Loucy (cell line): ENCODE measurements around the gene DCUN1D2.
A peak's percentile ranks its signal among the peaks of the same experiment; 100 is the strongest.

Experiments used
- H2AFZ ChIP-seq: fragments of 200-600 bp; sonication (generic); 2 replicates; pipeline ENCODE4 v1.6.0; 2016; ENCODE audit warnings: antibody characterized with exemption, mild to moderate bottlenecking, low read length, moderate library complexity
- H3F3A ChIP-seq: fragments of 200-600 bp; 2 replicates; pipeline ENCODE4 v1.6.0; 2016; ENCODE audit warnings: antibody characterized with exemption, low read depth, mild to moderate bottlenecking
- H3K27me3 ChIP-seq: fragments of 200-600 bp; sonication (generic); 2 replicates; pipeline ENCODE4 v1.6.1; 2014; ENCODE audit warnings: low read length, mild to moderate bottlenecking; ENCODE audit not compliant: insufficient read depth, poor library complexity, severe bottlenecking
- H3K36me3 ChIP-seq: fragments of 200-600 bp; sonication (generic); 2 replicates; pipeline ENCODE4 v1.6.1; 2016; ENCODE audit warnings: low read length; ENCODE audit not compliant: insufficient read depth
- H3K4me1 ChIP-seq: fragments of 200-600 bp; sonication (generic); 2 replicates; pipeline ENCODE4 v1.5.1; 2014; ENCODE audit warnings: low read length, mild to moderate bottlenecking; ENCODE audit not compliant: insufficient read depth, poor library complexity, severe bottlenecking
- H3K4me2 ChIP-seq: fragments of 200-600 bp; sonication (generic); 2 replicates; pipeline ENCODE4 v1.6.0; 2014; ENCODE audit warnings: antibody characterized with exemption, low read length, low read depth, mild to moderate bottlenecking; ENCODE audit not compliant: poor library complexity, severe bottlenecking
- H3K4me3 ChIP-seq: fragments of 200-600 bp; sonication (generic); 2 replicates; pipeline ENCODE4 v1.5.1; 2014; ENCODE audit warnings: low read length, mild to moderate bottlenecking, mixed read lengths; ENCODE audit not compliant: poor library complexity, severe bottlenecking
- H3K79me2 ChIP-seq: fragments of 200-600 bp; sonication (generic); 2 replicates; pipeline ENCODE4 v1.6.1; 2014; ENCODE audit warnings: low read length; ENCODE audit not compliant: insufficient read depth
- H3K9ac ChIP-seq: fragments of 200-600 bp; sonication (generic); 2 replicates; pipeline ENCODE4 v1.6.0; 2014; ENCODE audit warnings: mild to moderate bottlenecking, low read depth, low read length, moderate library complexity; ENCODE audit not compliant: poor library complexity, severe bottlenecking
- H3K9me2 ChIP-seq: fragments of 200-600 bp; sonication (generic); replicated peaks from 2 replicates; pipeline ENCODE4 v1.6.1; 2016; ENCODE audit warnings: low read depth, low read length, mixed read lengths
- H3K9me3 ChIP-seq: fragments of 200-600 bp; sonication (generic); 2 replicates; pipeline ENCODE4 v1.6.1; 2014; ENCODE audit warnings: mild to moderate bottlenecking, antibody characterized with exemption, low read length, low read depth; ENCODE audit not compliant: insufficient read depth
- H4K20me1 ChIP-seq: fragments of 200-600 bp; sonication (generic); 2 replicates; pipeline ENCODE4 v1.6.0; 2014; ENCODE audit warnings: antibody characterized with exemption, low read length, mild to moderate bottlenecking; ENCODE audit not compliant: insufficient read depth, poor library complexity, severe bottlenecking
- EZH2phosphoT487 ChIP-seq: fragments of 200-600 bp; IDR thresholded peaks from 2 replicates; pipeline ENCODE4 v1.6.1; 2018; ENCODE audit warnings: antibody characterized with exemption, mild to moderate bottlenecking, moderate library complexity, borderline replicate concordance
- TF ChIP-seq, protein P1 (sequence below): fragments of 200-600 bp; sonication (generic); conservative IDR thresholded peaks from 2 replicates; pipeline ENCODE4 v1.5.1; 2014; ENCODE audit warnings: mild to moderate bottlenecking, antibody characterized with exemption, low read length

Gene DCUN1D2

DNA sequence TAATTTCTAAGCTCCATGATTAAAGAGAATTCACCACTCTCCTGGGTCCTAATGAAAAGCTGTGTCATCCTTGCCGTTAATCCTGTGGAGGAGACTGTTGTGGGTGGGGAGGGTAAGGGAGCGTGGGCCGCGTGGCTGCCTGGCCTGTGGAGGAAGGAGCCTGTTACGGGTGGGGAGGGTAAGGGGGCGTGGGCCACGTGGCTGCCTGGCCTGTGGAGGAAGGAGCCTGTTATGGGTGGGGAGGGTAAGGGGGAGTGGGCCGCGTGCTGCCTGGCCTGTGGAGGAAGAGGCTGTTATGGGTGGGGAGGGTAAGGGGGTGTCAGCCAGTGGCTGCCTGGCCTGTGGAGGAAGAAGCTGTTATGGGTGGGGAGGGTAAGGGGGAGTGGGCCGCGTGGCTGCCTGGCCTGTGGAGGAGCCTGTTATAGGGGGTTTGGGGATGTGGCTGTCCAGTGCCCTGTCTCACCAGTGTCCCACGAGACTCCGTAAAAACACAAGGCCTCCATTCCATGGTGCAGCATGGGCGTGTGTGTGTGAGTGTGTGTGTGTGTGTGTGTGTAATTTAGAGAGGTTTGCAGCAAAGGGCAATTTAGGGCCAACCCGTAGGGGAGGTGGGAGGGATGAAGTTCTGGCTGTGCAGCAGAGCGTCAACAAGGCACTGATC lies 15.6 kb upstream of the DCUN1D2 start:
- Histone ChIP-seq H3K9ac (peak overlapping the region; percentile 53), H3F3A (peaks cover 13% of the 10 kb centered on the region), H3K4me2 (peak overlapping the region; percentile 61), H3K9me2 (no peaks in the 10 kb centered on the region), H4K20me1 (no peaks in the 10 kb centered on the region), H3K79me2 (no peaks in the 10 kb centered on the region; the same call in 1 of the 2 replicates), H3K27me3 (no peaks in the 10 kb centered on the region), H2AFZ (no peak overlapping the region), H3K9me3 (no peaks in the 10 kb centered on the region), H3K4me1 (peaks cover 45% of the 10 kb centered on the region), H3K4me3 (peak overlapping the region; percentile 12), H3K36me3 (peaks cover 26% of the 10 kb centered on the region; the same call in 1 of the 2 replicates)
- TF ChIP-seq EZH2phosphoT487: no peak
- TF ChIP-seq, protein P1, sequence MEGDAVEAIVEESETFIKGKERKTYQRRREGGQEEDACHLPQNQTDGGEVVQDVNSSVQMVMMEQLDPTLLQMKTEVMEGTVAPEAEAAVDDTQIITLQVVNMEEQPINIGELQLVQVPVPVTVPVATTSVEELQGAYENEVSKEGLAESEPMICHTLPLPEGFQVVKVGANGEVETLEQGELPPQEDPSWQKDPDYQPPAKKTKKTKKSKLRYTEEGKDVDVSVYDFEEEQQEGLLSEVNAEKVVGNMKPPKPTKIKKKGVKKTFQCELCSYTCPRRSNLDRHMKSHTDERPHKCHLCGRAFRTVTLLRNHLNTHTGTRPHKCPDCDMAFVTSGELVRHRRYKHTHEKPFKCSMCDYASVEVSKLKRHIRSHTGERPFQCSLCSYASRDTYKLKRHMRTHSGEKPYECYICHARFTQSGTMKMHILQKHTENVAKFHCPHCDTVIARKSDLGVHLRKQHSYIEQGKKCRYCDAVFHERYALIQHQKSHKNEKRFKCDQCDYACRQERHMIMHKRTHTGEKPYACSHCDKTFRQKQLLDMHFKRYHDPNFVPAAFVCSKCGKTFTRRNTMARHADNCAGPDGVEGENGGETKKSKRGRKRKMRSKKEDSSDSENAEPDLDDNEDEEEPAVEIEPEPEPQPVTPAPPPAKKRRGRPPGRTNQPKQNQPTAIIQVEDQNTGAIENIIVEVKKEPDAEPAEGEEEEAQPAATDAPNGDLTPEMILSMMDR: no peak

DNA sequence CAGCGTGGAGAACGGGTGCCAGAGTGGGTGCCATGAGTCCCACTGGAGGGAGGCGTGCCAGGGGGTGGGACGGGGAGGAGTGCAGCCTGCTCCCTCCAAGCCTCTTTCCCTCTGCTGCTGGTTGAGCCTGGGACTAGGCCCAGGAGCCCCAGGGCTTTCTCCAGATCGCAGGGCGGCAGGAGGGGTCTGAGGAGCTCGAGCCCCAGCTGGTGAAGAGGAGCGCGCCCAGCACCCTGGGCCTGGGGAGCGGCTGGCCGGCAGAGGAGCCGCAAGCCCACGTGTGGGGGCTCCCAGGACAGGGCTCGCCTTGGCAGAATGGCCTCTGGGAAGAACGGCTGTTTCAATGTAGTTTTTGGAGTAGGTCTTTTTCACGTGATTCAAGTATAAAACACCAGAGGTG lies 12.2 kb upstream of the DCUN1D2 start:
- peaks cover 3% of the 10 kb centered on the region for H4K20me1 ChIP-seq
- H3K9ac ChIP-seq: no peak overlapping the region
- H3F3A ChIP-seq: peaks cover 13% of the 10 kb centered on the region
- H3K9me2 ChIP-seq: no peaks in the 10 kb centered on the region
- peaks cover 6% of the 10 kb centered on the region; the same call in 1 of the 2 replicates for H3K79me2 ChIP-seq
- H3K4me2 ChIP-seq: no peak overlapping the region
- no peak overlapping the region for H2AFZ ChIP-seq
- no peaks in the 10 kb centered on the region for H3K9me3 ChIP-seq
- H3K27me3 ChIP-seq: no peaks in the 10 kb centered on the region
- H3K36me3 ChIP-seq: peaks cover 46% of the 10 kb centered on the region
- no peak overlapping the region for H3K4me3 ChIP-seq
- TF ChIP-seq, protein P1: no peak
- TF ChIP-seq EZH2phosphoT487: no peak
- peaks cover 35% of the 10 kb centered on the region for H3K4me1 ChIP-seq

DNA sequence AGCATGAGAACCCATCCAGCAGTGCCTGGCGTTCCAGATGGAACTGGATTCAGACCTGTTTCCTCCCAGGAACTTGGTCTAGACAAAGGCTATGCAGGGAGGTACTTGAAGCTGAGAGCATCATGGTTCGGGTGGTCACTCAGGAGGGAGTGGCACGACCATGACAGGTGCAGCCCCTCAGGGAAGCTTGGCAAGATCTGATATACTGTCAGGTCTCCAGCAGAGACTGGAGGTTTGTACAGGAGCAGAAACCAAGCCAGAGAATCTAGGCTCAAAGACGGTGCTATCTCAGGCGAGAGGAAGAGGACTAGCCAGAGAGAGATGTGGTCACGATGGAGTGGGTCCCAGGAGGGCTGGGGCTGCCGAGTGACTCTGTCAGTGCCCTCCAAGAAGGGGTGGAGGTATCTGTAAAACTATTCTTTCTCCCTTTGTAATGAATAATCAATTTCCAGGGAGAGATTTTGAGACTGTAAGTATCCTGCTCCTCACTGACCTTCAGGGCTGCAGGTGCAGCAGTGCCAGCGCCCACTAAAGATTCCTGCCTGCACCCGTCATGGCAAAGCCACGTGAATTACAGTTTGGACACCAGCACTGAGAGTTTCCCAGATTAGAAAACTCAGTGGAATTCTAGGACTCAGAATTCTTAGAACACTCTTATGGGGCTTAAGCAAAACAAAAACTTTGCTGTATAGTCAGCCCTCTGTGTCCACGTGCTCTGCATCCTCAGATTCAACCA lies 10.2 kb upstream of the DCUN1D2 start:
- Histone ChIP-seq H3K4me1 (peaks cover 28% of the 10 kb centered on the region), H3K27me3 (no peaks in the 10 kb centered on the region), H3K4me2 (no peak overlapping the region), H3F3A (peaks cover 10% of the 10 kb centered on the region), H3K9me2 (no peaks in the 10 kb centered on the region), H3K9ac (no peak overlapping the region), H3K9me3 (no peaks in the 10 kb centered on the region), H2AFZ (no peak overlapping the region), H4K20me1 (peaks cover 16% of the 10 kb centered on the region), H3K79me2 (peaks cover 20% of the 10 kb centered on the region; the same call in 1 of the 2 replicates), H3K36me3 (peaks cover 46% of the 10 kb centered on the region), H3K4me3 (no peak overlapping the region)
- TF ChIP-seq, protein P1: no peak
- TF ChIP-seq EZH2phosphoT487: no peak
